OCI-LY1 (cell line): Measurements from ENCODE around the gene GRIN2A.

ENCODE experiments used
- CTCF ChIP-seq: fragments of 200-600 bp; sonication (generic), shearing (Covaris generic); IDR thresholded peaks from 2 replicates; pipeline ENCODE4 v1.5.1; 2017; ENCODE audit warnings: mild to moderate bottlenecking, antibody characterized with exemption, low read length, moderate library complexity, mixed read lengths
- EZH2 ChIP-seq: fragments of 200-600 bp; sonication (generic), shearing (Covaris generic); IDR thresholded peaks from 2 replicates; pipeline ENCODE4 v1.8.0; 2017; ENCODE audit warnings: borderline replicate concordance, mixed run types, mild to moderate bottlenecking, antibody characterized with exemption, low read length, moderate library complexity, mixed read lengths

GRCh38 chr16:10126686-10127085, 55.5 kb downstream of the GRIN2A start:
- TF ChIP-seq EZH2 (no peak), CTCF (no peak)
